Testis (tissue), 3 donors: ENCODE data around the gene EXOC4. TPM values are rescaled to one million over a fixed set of nuclear protein-coding genes. Genes with fewer than 3 reads are reported as not detected.
A peak's percentile ranks its signal among the peaks of the same experiment; 100 is the strongest.

Experiments
- DNase-seq: peaks from one replicate; pipeline ENCODE4 v3.0.0-alpha.2; 2019
- H3K27ac ChIP-seq, 2 donors: fragments of 200-600 bp; sonication (generic); one replicate each; pipeline ENCODE4 v1.5.1; 2019
- H3K27me3 ChIP-seq: fragments of 200-600 bp; sonication (generic); one replicate; pipeline ENCODE4 v1.5.1; 2019
- H3K36me3 ChIP-seq: fragments of 200-600 bp; sonication (generic); one replicate; pipeline ENCODE4 v1.5.1; 2017; ENCODE audit warnings: low read depth; ENCODE audit errors: missing control alignments
- H3K4me1 ChIP-seq: fragments of 200-600 bp; sonication (generic); one replicate; pipeline ENCODE4 v1.5.1; 2019
- H3K4me3 ChIP-seq, 2 donors: fragments of 200-600 bp; sonication (generic); one replicate each; pipeline ENCODE4 v1.5.1; 2017 to 2019
- H3K9me3 ChIP-seq: fragments of 200-600 bp; sonication (generic); one replicate; pipeline ENCODE4 v1.5.1; 2017
- POLR2A ChIP-seq: fragments of 450-650 bp; IDR thresholded peaks from one replicate; pipeline ENCODE4 v1.6.1; 2017; ENCODE audit warnings: antibody characterized with exemption, mild to moderate bottlenecking, moderate library complexity
- WGBS, 2 donors: methylation state at CpG; one replicate each; pipeline ENCODE4 v1.1.5; 2018; 5-methylcytosine and 5-hydroxymethylcytosine counted together
- intact Hi-C: fragments of 100-400 bp; cut with DNase I; formaldehyde crosslinking; loops from one replicate; pipeline ENCODE4 v1.15.1; 2023; ENCODE audit warnings: low total_unique reads
- polyA plus RNA-seq: library from polyadenylated mRNA; stranded (reverse); fragments of 350-450 nt; fragmentation: Illumina TruSeq; extraction: RNeasy Lipid Tissue Mini Kit (QIAGEN cat#74804); gene quantifications from one replicate; pipeline ENCODE4 v1.2.3, GENCODE V29; 2014; ENCODE audit warnings: low read depth, low replicate concordance; ENCODE audit not compliant: insufficient read depth
- total RNA-seq, 2 donors: library from RNA; depleted of rRNA; stranded (reverse); fragments of >200 nt; gene quantifications; one replicate each; pipeline ENCODE4 v1.2.3, GENCODE V29; 2016
- TF ChIP-seq, protein P1 (sequence below), 3 experiments: fragments of 450-650 bp in 2 of 3; fragments of 200-600 bp in 1 of 3; sonication (generic) in 1 of 3; IDR thresholded peaks; one replicate each; pipeline ENCODE4 v1.5.1; 2016 to 2019; ENCODE audit warnings: antibody characterized with exemption in 3 of 3, mild to moderate bottlenecking in 2 of 3, moderate library complexity in 1 of 3

Gene EXOC4
- total and polyA plus RNA-seq, 3 donors from 2014 or later = 47.4 to 169 (median 142) TPM

DNA sequence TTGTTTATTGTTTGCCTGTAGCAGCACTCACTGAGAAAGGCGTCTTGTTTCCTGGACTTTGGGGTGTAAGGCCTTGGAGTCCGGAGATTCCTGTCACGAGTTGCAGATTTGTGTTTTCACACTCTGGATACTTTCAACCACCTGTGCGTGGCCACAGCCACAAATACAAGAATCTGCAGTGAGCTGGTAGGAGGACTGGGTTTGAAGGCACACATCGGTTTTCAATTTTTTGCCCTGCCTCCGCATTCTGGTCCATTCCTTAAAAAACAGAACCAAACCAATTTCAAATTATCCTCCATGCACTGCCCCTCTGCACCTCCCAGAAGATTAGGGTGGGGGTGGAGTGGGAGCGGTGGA is 619 bp downstream of the EXOC4 start:
- no peaks in the 10 kb centered on the region for H3K27me3 ChIP-seq
- DNase-seq = peak; percentile 35
- WGBS, 2 donors = 3% methylated on average over 7 of the region's 7 CpGs
- no peaks in the 10 kb centered on the region for H3K9me3 ChIP-seq
- TF ChIP-seq, protein P1, sequence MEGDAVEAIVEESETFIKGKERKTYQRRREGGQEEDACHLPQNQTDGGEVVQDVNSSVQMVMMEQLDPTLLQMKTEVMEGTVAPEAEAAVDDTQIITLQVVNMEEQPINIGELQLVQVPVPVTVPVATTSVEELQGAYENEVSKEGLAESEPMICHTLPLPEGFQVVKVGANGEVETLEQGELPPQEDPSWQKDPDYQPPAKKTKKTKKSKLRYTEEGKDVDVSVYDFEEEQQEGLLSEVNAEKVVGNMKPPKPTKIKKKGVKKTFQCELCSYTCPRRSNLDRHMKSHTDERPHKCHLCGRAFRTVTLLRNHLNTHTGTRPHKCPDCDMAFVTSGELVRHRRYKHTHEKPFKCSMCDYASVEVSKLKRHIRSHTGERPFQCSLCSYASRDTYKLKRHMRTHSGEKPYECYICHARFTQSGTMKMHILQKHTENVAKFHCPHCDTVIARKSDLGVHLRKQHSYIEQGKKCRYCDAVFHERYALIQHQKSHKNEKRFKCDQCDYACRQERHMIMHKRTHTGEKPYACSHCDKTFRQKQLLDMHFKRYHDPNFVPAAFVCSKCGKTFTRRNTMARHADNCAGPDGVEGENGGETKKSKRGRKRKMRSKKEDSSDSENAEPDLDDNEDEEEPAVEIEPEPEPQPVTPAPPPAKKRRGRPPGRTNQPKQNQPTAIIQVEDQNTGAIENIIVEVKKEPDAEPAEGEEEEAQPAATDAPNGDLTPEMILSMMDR (IDR thresholded peaks at IDR 0.05) = no peak
- no peaks in the 10 kb centered on the region for H3K4me1 ChIP-seq
- intact Hi-C loops = no loop called here
- H3K27ac ChIP-seq = peak overlapping the region; percentile 87 to 89
- no peaks in the 10 kb centered on the region for H3K36me3 ChIP-seq
- H3K4me3 ChIP-seq = peak overlapping the region; percentile 72 to 97

DNA sequence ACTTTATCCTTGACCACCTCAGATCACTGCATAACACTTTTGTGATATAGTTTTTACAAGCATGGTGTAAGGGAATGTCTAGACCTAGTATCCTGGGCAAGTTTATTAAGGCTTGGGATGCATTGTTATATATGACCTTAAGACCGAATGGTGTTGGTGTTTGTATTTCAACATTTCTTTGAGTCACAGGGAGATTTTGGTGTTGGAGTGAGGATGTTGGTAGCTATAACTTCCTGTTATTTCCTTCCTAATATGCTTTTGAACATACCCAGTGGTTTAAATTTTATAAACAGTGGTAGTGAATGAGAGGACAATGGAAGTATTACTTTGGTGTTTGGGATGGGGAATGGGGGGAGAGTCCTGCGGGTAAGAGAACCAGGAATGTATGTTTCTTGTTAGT is 2.6 kb downstream of the EXOC4 start:
- Histone ChIP-seq H3K4me1 (no peaks in the 10 kb centered on the region), H3K9me3 (no peaks in the 10 kb centered on the region), H3K36me3 (no peaks in the 10 kb centered on the region), H3K27me3 (no peaks in the 10 kb centered on the region), H3K27ac (no peak overlapping the region), H3K4me3 (no peak overlapping the region)
- WGBS, 2 donors = 44 to 80% methylated on average over 2 of the region's 2 CpGs
- intact Hi-C loops = no loop called here
- DNase-seq = no peak
- TF ChIP-seq, protein P1 (IDR thresholded peaks at IDR 0.05) = no peak
- TF ChIP-seq POLR2A = no peak

DNA sequence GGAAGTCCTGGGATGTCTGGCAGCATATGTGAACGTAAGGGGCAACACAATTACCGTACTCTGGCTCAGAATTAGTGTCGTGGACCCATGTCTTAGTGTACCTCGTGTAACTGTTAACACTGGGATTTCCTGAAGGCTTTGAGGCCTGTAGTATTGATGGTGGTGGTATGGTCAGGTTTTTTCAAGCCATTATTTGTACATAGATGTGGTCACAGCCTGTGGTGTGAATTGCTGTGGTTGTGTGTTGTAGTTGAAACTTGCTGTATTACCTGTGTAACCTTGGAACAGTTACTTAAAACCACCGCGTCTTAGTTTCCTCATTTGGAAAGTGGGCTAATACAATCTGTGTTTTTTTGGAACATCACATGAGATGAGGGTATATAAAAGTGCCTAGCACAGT is 5.3 kb downstream of the EXOC4 start:
- Histone ChIP-seq H3K27me3 (no peaks in the 10 kb centered on the region), H3K27ac (no peak overlapping the region), H3K9me3 (no peaks in the 10 kb centered on the region), H3K4me3 (no peak overlapping the region), H3K4me1 (no peaks in the 10 kb centered on the region), H3K36me3 (no peaks in the 10 kb centered on the region)
- DNase-seq = no peak
- 84 to 88% methylated on average over 6 of the region's 6 CpGs for WGBS, 2 donors
- intact Hi-C loops = no loop called here
- TF ChIP-seq, protein P1 (IDR thresholded peaks at IDR 0.05) = no peak
- TF ChIP-seq POLR2A = no peak

DNA sequence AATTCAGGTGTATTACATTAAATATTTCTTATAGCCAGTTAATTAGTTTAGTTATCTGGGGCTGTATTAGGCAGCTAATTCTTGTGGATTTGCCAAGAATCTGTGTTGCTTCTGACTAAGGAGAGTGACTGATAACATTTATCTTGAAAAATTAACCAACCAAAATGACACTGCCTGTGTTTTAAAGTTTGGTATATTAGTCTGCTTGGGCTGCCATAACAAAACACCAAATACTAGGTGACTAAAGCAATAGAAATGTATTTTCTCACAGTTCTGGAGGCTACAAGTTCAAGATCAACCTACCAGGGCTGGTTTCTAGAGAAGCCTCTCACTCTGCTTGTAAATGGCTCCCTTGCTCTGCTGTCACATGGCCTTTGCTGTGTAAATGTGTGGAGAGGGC is 12.9 kb downstream of the EXOC4 start:
- DNase-seq = no peak
- TF ChIP-seq POLR2A = no peak
- TF ChIP-seq, protein P1 (IDR thresholded peaks at IDR 0.05) = no peak
- no peaks in the 10 kb centered on the region for H3K4me1 ChIP-seq
- intact Hi-C loops = no loop called here
- H3K4me3 ChIP-seq = no peak overlapping the region
- H3K9me3 ChIP-seq = no peaks in the 10 kb centered on the region
- H3K27me3 ChIP-seq = no peaks in the 10 kb centered on the region
- no peak overlapping the region for H3K27ac ChIP-seq
- no peaks in the 10 kb centered on the region for H3K36me3 ChIP-seq

DNA sequence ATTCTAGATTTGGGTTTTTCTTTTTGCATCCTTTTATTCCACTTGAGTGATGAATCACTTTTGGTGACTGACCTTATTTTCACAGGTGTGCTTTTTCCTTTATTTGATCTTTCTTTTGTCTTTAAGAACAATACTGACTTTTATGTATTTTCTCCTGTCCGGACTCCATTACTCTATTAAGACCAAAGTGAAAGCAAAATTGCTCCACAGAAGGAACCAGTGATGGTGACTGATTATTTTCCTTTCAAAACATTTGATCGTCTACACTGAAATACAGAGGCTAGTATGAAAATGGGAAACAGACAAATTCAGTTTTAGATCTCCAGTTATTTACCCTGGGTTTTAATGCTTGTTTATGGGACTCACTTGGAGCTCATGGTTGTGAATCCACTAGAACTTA is 15.5 kb downstream of the EXOC4 start:
- TF ChIP-seq POLR2A = no peak
- TF ChIP-seq, protein P1 (IDR thresholded peaks at IDR 0.05) = no peak
- no peak overlapping the region for H3K27ac ChIP-seq
- 87 to 91% methylated on average over 2 of the region's 2 CpGs for WGBS, 2 donors
- no peaks in the 10 kb centered on the region for H3K4me1 ChIP-seq
- DNase-seq = no peak
- intact Hi-C loops = no loop called here
- H3K27me3 ChIP-seq = no peaks in the 10 kb centered on the region
- no peaks in the 10 kb centered on the region for H3K9me3 ChIP-seq
- no peaks in the 10 kb centered on the region for H3K36me3 ChIP-seq
- no peak overlapping the region for H3K4me3 ChIP-seq
